Heart left ventricle (tissue), 16 donors: ENCODE measurements around the gene PDE10A. TPM values are rescaled to one million over a fixed set of nuclear protein-coding genes. Genes with fewer than 3 reads are reported as not detected.

Source experiments
- ATAC-seq, 4 donors: fragments of 200-7000 bp; cut with Tn5 transposase; one replicate each; pipeline ENCODE4 v1.9.1; 2020 to 2022; ENCODE audit warnings: moderate library complexity in 4 of 4, mild to moderate bottlenecking in 3 of 4, moderate number of reproducible peaks in 1 of 4
- DNase-seq, 5 donors: peaks; one replicate each; pipeline ENCODE4 v3.0.0-alpha.2; 2020
- H3K27ac ChIP-seq, 12 donors: fragments of 200-600 bp; sonication (generic) in 4 of 12; one replicate each; pipeline versions ENCODE4 v1.5.0 to v1.8.0; 2016 to 2022; ENCODE audit warnings: mild to moderate bottlenecking in 2 of 12
- H3K27me3 ChIP-seq, 9 donors: fragments of 200-600 bp; sonication (generic) in 2 of 9; one replicate each; pipeline versions ENCODE4 v1.5.1 to v1.8.0; 2016 to 2022; ENCODE audit warnings: mild to moderate bottlenecking in 3 of 9
- H3K36me3 ChIP-seq, 9 donors: fragments of 200-600 bp; sonication (generic) in 2 of 9; one replicate each; pipeline versions ENCODE4 v1.5.0 to v1.8.0; 2018 to 2022; ENCODE audit warnings: mild to moderate bottlenecking in 2 of 9
- H3K4me1 ChIP-seq, 12 donors: fragments of 200-600 bp; sonication (generic) in 4 of 12; one replicate each; pipeline versions ENCODE4 v1.5.0 to v1.8.0; 2016 to 2022; ENCODE audit warnings: mild to moderate bottlenecking in 3 of 12
- H3K4me3 ChIP-seq, 12 donors: fragments of 200-600 bp; sonication (generic) in 4 of 12; one replicate each; pipeline versions ENCODE4 v1.5.0 to v1.8.0; 2017 to 2022; ENCODE audit warnings: mild to moderate bottlenecking in 9 of 12, moderate library complexity in 4 of 12
- H3K9me3 ChIP-seq, 12 donors: fragments of 200-600 bp; sonication (generic) in 4 of 12; one replicate each; pipeline versions ENCODE4 v1.5.0 to v1.8.0; 2016 to 2022; ENCODE audit warnings: mild to moderate bottlenecking in 1 of 12
- CTCF ChIP-seq, 12 donors: fragments of 200-600 bp; sonication (generic) in 4 of 12; IDR thresholded peaks; one replicate each; pipeline versions ENCODE4 v1.5.0 to v1.8.0; 2018 to 2022; ENCODE audit warnings: antibody characterized with exemption in 12 of 12, mild to moderate bottlenecking in 5 of 12
- POLR2A ChIP-seq, 2 donors: fragments of 450-650 bp; IDR thresholded peaks; one replicate each; pipeline ENCODE4 v1.6.1; 2017; ENCODE audit warnings: antibody characterized with exemption in 2 of 2, mild to moderate bottlenecking in 2 of 2, moderate library complexity in 2 of 2
- WGBS, 4 donors: extraction: QIAGEN DNeasy Blood & Tissue Kit in 2 of 4; methylation state at CpG; one replicate each; pipeline versions ENCODE4 v1.1.5 to v1.1.7; 2013 to 2018; 5-methylcytosine and 5-hydroxymethylcytosine counted together
- intact Hi-C, 10 donors: fragments of 100-400 bp; cut with DNase I; formaldehyde crosslinking; loops; one replicate each; pipeline versions ENCODE4 v1.11.1 to v1.14.2; 2022
- polyA plus RNA-seq, 2 donors: library from polyadenylated mRNA; stranded (reverse); fragments of 200-250 nt; gene quantifications; one replicate each; pipeline ENCODE4 v1.2.3, GENCODE V29; 2013
- total RNA-seq, 9 donors: library from RNA; depleted of rRNA in 2 of 9; stranded (reverse); fragments of >200 nt in 2 of 9; fragmentation: NEBNext Ultra II Directional in 3 of 9; extraction: Animal tissue kit (Norgen Biotek cat#: 25700) in 3 of 9; gene quantifications; one replicate each; pipeline versions ENCODE4 v1.1.0 to v1.2.4, GENCODE V29; 2016 to 2023
- donor health status: ischemic (EF 13 %, LVEDD 7.1; RV severe dilation, severe dysfunction).
- donor health status: healthy with polysubstance abuse.
- donor health status: DM: no; HTN: yes; CAD: no.
- donor health status: DM: no; HTN: no; CAD: no.
- donor health status: ischemic (EF 25% LVEDD 6.9; RV normal size, moderate dysfunction).
- donor health status: ischemic (EF 25% LVEDD 5.7; RV mildly dilated, moderate dysfunction).
- donor health status: healthy.
- donor health status: DM: yes; HTN: yes; CAD: no.
- donor health status: ischemic (EF 35%, LVEDD 5.7; RV mildly dilated, moderate dysfunction).
- donor health status: nonischemic (EF 11% LVEDD 7.7; RV severe dilation, severe dysfunction).
- donor health status: DM: yes; HTN: yes; CAD: no.
- donor health status: PGD.
- donor health status: ischemic (EF 29% LVEDD 5.4; RV normal size, mild dysfunction).
- donor health status: nonischemic (EF 23%, LVEDD 6.1; RV moderate dilation, normal function).

Gene PDE10A
- total and polyA plus RNA-seq, 11 donors, result 4.2 to 22.4 (median 12.8) TPM

DNA sequence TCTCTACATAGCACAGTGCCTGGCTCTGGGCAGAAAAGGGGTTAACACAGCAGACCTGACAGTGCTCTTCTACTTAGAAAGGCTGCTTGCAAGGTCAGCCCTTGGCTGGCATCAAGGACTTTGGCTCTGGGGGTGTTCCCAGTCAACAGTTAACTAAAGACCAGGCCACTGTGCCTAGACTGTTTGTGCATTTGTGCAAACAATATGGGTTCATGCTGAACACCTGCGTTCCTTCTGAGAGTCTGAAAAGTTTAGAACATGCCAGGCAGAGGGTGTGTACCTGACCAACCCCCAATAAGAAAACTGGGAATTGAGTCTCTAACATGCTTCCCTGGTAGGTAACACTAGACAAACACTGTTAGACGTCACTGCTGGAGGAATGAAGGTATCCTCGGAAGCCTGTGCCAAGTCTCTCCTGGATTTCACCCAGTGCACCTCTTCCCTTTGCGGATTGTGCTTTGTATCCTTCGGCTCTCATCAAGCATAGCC, 110.7 kb downstream of the PDE10A start:
- peaks cover 0 to 3% (median 0%) of the 10 kb centered on the region in 12 donors for H3K9me3 ChIP-seq
- 51 to 78% (median 75%) methylated on average over 3 to 5 of the region's 5 CpGs for WGBS, 4 donors
- no peaks in the 10 kb centered on the region for H3K36me3 ChIP-seq
- no peaks in the 10 kb centered on the region for H3K27me3 ChIP-seq
- intact Hi-C loops, result no loop called here
- H3K27ac ChIP-seq, result no peak overlapping the region
- DNase-seq (no peak), ATAC-seq (peak in 3 of 4 donors; percentile 17 to 70 (median 54))
- H3K4me1 ChIP-seq, result peaks cover 0 to 21% (median 8%) of the 10 kb centered on the region in 12 donors
- H3K4me3 ChIP-seq, result no peak overlapping the region
- TF ChIP-seq CTCF (IDR thresholded peaks at IDR 0.05) (no peak), POLR2A (IDR thresholded peaks at IDR 0.05) (no peak)

DNA sequence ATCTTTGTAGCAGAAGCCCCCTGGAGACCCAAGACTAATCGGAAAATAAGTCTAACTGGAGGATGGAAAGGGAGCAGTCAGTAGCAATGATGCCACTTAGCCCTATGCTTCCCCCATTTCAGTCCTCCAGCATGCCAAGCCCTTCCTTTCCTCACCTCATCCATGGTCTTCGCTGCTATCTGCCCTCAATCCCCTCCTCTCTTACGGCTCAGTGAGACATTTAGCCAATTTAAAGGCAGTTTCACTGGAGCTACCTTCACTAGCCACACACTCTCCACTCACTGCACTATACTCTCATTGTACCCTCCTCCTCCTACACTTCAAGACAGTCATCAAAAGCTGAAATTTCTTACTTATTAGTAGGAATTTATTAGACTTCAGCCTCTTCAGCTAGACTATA, 111.2 kb downstream of the PDE10A start:
- no peak overlapping the region for H3K27ac ChIP-seq
- 61 to 69% (median 66%) methylated on average over 3 of the region's 3 CpGs for WGBS, 4 donors

DNA sequence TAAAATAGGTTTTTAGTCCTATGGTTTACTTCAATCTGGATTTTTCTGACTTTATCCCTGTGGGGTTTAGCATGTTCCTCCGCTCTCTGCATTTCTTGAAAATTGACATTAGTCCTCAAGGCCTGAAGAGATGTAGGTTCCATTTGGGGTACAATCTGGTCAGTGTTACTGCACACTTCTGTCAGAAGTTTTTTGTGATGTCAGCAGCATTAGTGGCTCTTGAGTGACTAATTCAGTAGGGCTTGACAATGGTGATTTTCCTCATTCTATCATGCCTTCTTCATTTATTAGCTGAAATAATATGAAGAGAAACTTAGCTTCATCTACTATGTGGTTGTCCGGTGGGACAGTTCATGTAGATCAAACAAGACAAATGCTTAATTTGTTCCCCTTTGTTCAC, 114.6 kb downstream of the PDE10A start:
- Histone ChIP-seq H3K9me3 (no peaks in the 10 kb centered on the region), H3K27ac (no peak overlapping the region), H3K4me1 (peaks cover 0 to 21% (median 0%) of the 10 kb centered on the region in 12 donors), H3K36me3 (no peaks in the 10 kb centered on the region), H3K27me3 (no peaks in the 10 kb centered on the region), H3K4me3 (no peak overlapping the region)
- DNase-seq, result no peak
- whole genome bisulfite sequencing, 4 donors, result 95 to 98% (median 97%) methylated on average over 2 of the region's 2 CpGs
- TF ChIP-seq CTCF (IDR thresholded peaks at IDR 0.05) (no peak), POLR2A (IDR thresholded peaks at IDR 0.05) (no peak)
- intact Hi-C loops, result no loop called here
- no peak for ATAC-seq

More for the DNA sequence above, 111.2 kb downstream of the PDE10A start:
- DNase-seq (no peak), ATAC-seq (peak in 3 of 4 donors; percentile 14 to 23 (median 18))
- intact Hi-C loops, result no loop called here
- Histone ChIP-seq H3K9me3 (peaks cover 0 to 3% (median 0%) of the 10 kb centered on the region in 12 donors), H3K36me3 (no peaks in the 10 kb centered on the region), H3K4me1 (peaks cover 0 to 23% (median 9%) of the 10 kb centered on the region in 12 donors), H3K4me3 (no peak overlapping the region), H3K27me3 (no peaks in the 10 kb centered on the region)
- TF ChIP-seq POLR2A (IDR thresholded peaks at IDR 0.05) (no peak), CTCF (IDR thresholded peaks at IDR 0.05) (no peak)

GRCh38 chr6:165545806-165546205, 117.2 kb downstream of the PDE10A start:
- Histone ChIP-seq H3K9me3 (no peaks in the 10 kb centered on the region), H3K4me3 (no peak overlapping the region), H3K36me3 (no peaks in the 10 kb centered on the region), H3K27ac (no peak overlapping the region), H3K27me3 (no peaks in the 10 kb centered on the region), H3K4me1 (peaks cover 0 to 12% (median 0%) of the 10 kb centered on the region in 12 donors)
- 73 to 79% (median 77%) methylated on average over 2 of the region's 2 CpGs for WGBS, 4 donors
- DNase-seq (no peak), ATAC-seq (no peak)
- TF ChIP-seq POLR2A (IDR thresholded peaks at IDR 0.05) (no peak), CTCF (IDR thresholded peaks at IDR 0.05) (no peak)
- intact Hi-C loops, result no loop called here
